HG03103 (cell line): ENCODE data around the gene DNAJC12.
A peak's percentile ranks its signal among the peaks of the same experiment; 100 is the strongest.
"Not testable (repeated sequence)": the region's sequence is repeated elsewhere in the genome, so short reads cannot be mapped to it uniquely, and the experiment has no call there.

Source experiments
- ATAC-seq: cut with Tn5 transposase; IDR thresholded peaks from one replicate; pipeline ENCODE4 v1.9.1; 2021; ENCODE audit warnings: low read depth; ENCODE audit not compliant: unreplicated experiment

The DNAJC12 gene

GRCh38 chr10:67794909-67795460 lies 43.0 kb downstream of the DNAJC12 start:
- no peak for ATAC-seq

- no peak for ATAC-seq
Measured at GRCh38 chr10:67794256-67794655, 43.7 kb downstream of the DNAJC12 start.

GRCh38 chr10:67793313-67793712 lies 44.7 kb downstream of the DNAJC12 start:
- ATAC-seq: no peak

- no peak for ATAC-seq
Measured at GRCh38 chr10:67792653-67793052, 45.3 kb downstream of the DNAJC12 start.

GRCh38 chr10:67790534-67791408 lies 47.2 kb downstream of the DNAJC12 start:
- ATAC-seq: peak; percentile 53

- no peak for ATAC-seq
Measured at GRCh38 chr10:67789769-67790168, 48.2 kb downstream of the DNAJC12 start.

- ATAC-seq: peak; percentile 61
Measured at GRCh38 chr10:67788028-67788886, 49.7 kb downstream of the DNAJC12 start.

- ATAC-seq: no peak
Measured at GRCh38 chr10:67785098-67785497, 52.9 kb downstream of the DNAJC12 start.

GRCh38 chr10:67784474-67784873 lies 53.5 kb downstream of the DNAJC12 start:
- ATAC-seq: no peak

- peak; percentile 38 for ATAC-seq
Measured at GRCh38 chr10:67783606-67784294, 54.2 kb downstream of the DNAJC12 start.

- ATAC-seq: no peak
Measured at GRCh38 chr10:67782530-67782929, 55.5 kb downstream of the DNAJC12 start.

- ATAC-seq: peak; percentile 64
Measured at GRCh38 chr10:67780759-67781538, 57.0 kb downstream of the DNAJC12 start.

GRCh38 chr10:67780204-67780621 lies 57.8 kb downstream of the DNAJC12 start:
- ATAC-seq: not testable (repeated sequence)

GRCh38 chr10:67779465-67780203 lies 58.4 kb downstream of the DNAJC12 start:
- ATAC-seq: peak; percentile 28

- no peak for ATAC-seq
Measured at GRCh38 chr10:67776371-67776770, 61.6 kb downstream of the DNAJC12 start.

- no peak for ATAC-seq
Measured at GRCh38 chr10:67775279-67775678, 62.7 kb downstream of the DNAJC12 start.

GRCh38 chr10:67772894-67773511 lies 65.0 kb downstream of the DNAJC12 start:
- ATAC-seq: peak; percentile 88

- ATAC-seq: no peak
Measured at GRCh38 chr10:67772151-67772550, 65.8 kb downstream of the DNAJC12 start.

GRCh38 chr10:67771200-67771599 lies 66.8 kb downstream of the DNAJC12 start:
- ATAC-seq: peak; percentile 6
